Heart left ventricle (tissue), 16 donors: ENCODE measurements around the gene KRTAP3-1. TPM values are rescaled to one million over a fixed set of nuclear protein-coding genes. Genes with fewer than 3 reads are reported as not detected.

Source experiments
- ATAC-seq, 4 donors: fragments of 200-7000 bp; cut with Tn5 transposase; one replicate each; pipeline ENCODE4 v1.9.1; 2020 to 2022; ENCODE audit warnings: moderate library complexity in 4 of 4, mild to moderate bottlenecking in 3 of 4, moderate number of reproducible peaks in 1 of 4
- DNase-seq, 5 donors: peaks; one replicate each; pipeline ENCODE4 v3.0.0-alpha.2; 2020
- H3K27ac ChIP-seq, 12 donors: fragments of 200-600 bp; sonication (generic) in 4 of 12; one replicate each; pipeline versions ENCODE4 v1.5.0 to v1.8.0; 2016 to 2022; ENCODE audit warnings: mild to moderate bottlenecking in 2 of 12
- H3K27me3 ChIP-seq, 9 donors: fragments of 200-600 bp; sonication (generic) in 2 of 9; one replicate each; pipeline versions ENCODE4 v1.5.1 to v1.8.0; 2016 to 2022; ENCODE audit warnings: mild to moderate bottlenecking in 3 of 9
- H3K36me3 ChIP-seq, 9 donors: fragments of 200-600 bp; sonication (generic) in 2 of 9; one replicate each; pipeline versions ENCODE4 v1.5.0 to v1.8.0; 2018 to 2022; ENCODE audit warnings: mild to moderate bottlenecking in 2 of 9
- H3K4me1 ChIP-seq, 12 donors: fragments of 200-600 bp; sonication (generic) in 4 of 12; one replicate each; pipeline versions ENCODE4 v1.5.0 to v1.8.0; 2016 to 2022; ENCODE audit warnings: mild to moderate bottlenecking in 3 of 12
- H3K4me3 ChIP-seq, 12 donors: fragments of 200-600 bp; sonication (generic) in 4 of 12; one replicate each; pipeline versions ENCODE4 v1.5.0 to v1.8.0; 2017 to 2022; ENCODE audit warnings: mild to moderate bottlenecking in 9 of 12, moderate library complexity in 4 of 12
- H3K9me3 ChIP-seq, 12 donors: fragments of 200-600 bp; sonication (generic) in 4 of 12; one replicate each; pipeline versions ENCODE4 v1.5.0 to v1.8.0; 2016 to 2022; ENCODE audit warnings: mild to moderate bottlenecking in 1 of 12
- CTCF ChIP-seq, 12 donors: fragments of 200-600 bp; sonication (generic) in 4 of 12; IDR thresholded peaks; one replicate each; pipeline versions ENCODE4 v1.5.0 to v1.8.0; 2018 to 2022; ENCODE audit warnings: antibody characterized with exemption in 12 of 12, mild to moderate bottlenecking in 5 of 12
- POLR2A ChIP-seq, 2 donors: fragments of 450-650 bp; IDR thresholded peaks; one replicate each; pipeline ENCODE4 v1.6.1; 2017; ENCODE audit warnings: antibody characterized with exemption in 2 of 2, mild to moderate bottlenecking in 2 of 2, moderate library complexity in 2 of 2
- WGBS, 4 donors: extraction: QIAGEN DNeasy Blood & Tissue Kit in 2 of 4; methylation state at CpG; one replicate each; pipeline versions ENCODE4 v1.1.5 to v1.1.7; 2013 to 2018; 5-methylcytosine and 5-hydroxymethylcytosine counted together
- intact Hi-C, 10 donors: fragments of 100-400 bp; cut with DNase I; formaldehyde crosslinking; loops; one replicate each; pipeline versions ENCODE4 v1.11.1 to v1.14.2; 2022
- polyA plus RNA-seq, 2 donors: library from polyadenylated mRNA; stranded (reverse); fragments of 200-250 nt; gene quantifications; one replicate each; pipeline ENCODE4 v1.2.3, GENCODE V29; 2013
- total RNA-seq, 9 donors: library from RNA; depleted of rRNA in 2 of 9; stranded (reverse); fragments of >200 nt in 2 of 9; fragmentation: NEBNext Ultra II Directional in 3 of 9; extraction: Animal tissue kit (Norgen Biotek cat#: 25700) in 3 of 9; gene quantifications; one replicate each; pipeline versions ENCODE4 v1.1.0 to v1.2.4, GENCODE V29; 2016 to 2023
- donor health status: ischemic (EF 13 %, LVEDD 7.1; RV severe dilation, severe dysfunction).
- donor health status: healthy with polysubstance abuse.
- donor health status: DM: no; HTN: yes; CAD: no.
- donor health status: DM: no; HTN: no; CAD: no.
- donor health status: ischemic (EF 25% LVEDD 6.9; RV normal size, moderate dysfunction).
- donor health status: ischemic (EF 25% LVEDD 5.7; RV mildly dilated, moderate dysfunction).
- donor health status: healthy.
- donor health status: DM: yes; HTN: yes; CAD: no.
- donor health status: ischemic (EF 35%, LVEDD 5.7; RV mildly dilated, moderate dysfunction).
- donor health status: nonischemic (EF 11% LVEDD 7.7; RV severe dilation, severe dysfunction).
- donor health status: DM: yes; HTN: yes; CAD: no.
- donor health status: PGD.
- donor health status: ischemic (EF 29% LVEDD 5.4; RV normal size, mild dysfunction).
- donor health status: nonischemic (EF 23%, LVEDD 6.1; RV moderate dilation, normal function).

Gene KRTAP3-1
- total and polyA plus RNA-seq, 11 donors: not detected

- no peak for TF ChIP-seq POLR2A (IDR thresholded peaks at IDR 0.05)
- no peak for TF ChIP-seq CTCF (IDR thresholded peaks at IDR 0.05)
- Histone ChIP-seq H3K9me3 (no peaks in the 10 kb centered on the region), H3K4me3 (peak overlapping the region in 3 of 12 donors; percentile 11 to 28 (median 14)), H3K27me3 (peaks cover 0 to 13% (median 0%) of the 10 kb centered on the region in 9 donors), H3K27ac (no peak overlapping the region), H3K36me3 (no peaks in the 10 kb centered on the region), H3K4me1 (no peaks in the 10 kb centered on the region)
- WGBS, 4 donors: 25 to 46% (median 40%) methylated on average over 10 of the region's 10 CpGs
- DNase-seq (no peak), ATAC-seq (no peak)
- intact Hi-C loops: loop anchor here in 1 of 10 donors (5.0 kb wide), 1 partner anchor 52 kb away; no protein-coding TSS in a partner anchor
Observed at GRCh38 chr17:40960144-40960543, 48.8 kb downstream of the KRTAP3-1 start.

Other genes starting within 250 kb of the KRTAP3-1 start
Only the 30 nearest of the 37 such genes appear.
- gene KRT28, start 209.2 kb downstream of the KRTAP3-1 start, total RNA-seq: not detected
- gene KRT28, start 209.2 kb downstream of the KRTAP3-1 start, polyA plus RNA-seq: not detected
- gene KRT10, start 186.5 kb downstream of the KRTAP3-1 start, total RNA-seq: 10 to 100 TPM; 17.6 to 70.8 (median 50.1) TPM
- 10 to 100 TPM; 21.9 to 81.9 TPM for gene KRT10, start 186.5 kb downstream of the KRTAP3-1 start, polyA plus RNA-seq
- gene KRT12, start 141.9 kb downstream of the KRTAP3-1 start, total RNA-seq: not detected
- not detected for gene KRT12, start 141.9 kb downstream of the KRTAP3-1 start, polyA plus RNA-seq
- not detected for gene KRT20, start 123.9 kb downstream of the KRTAP3-1 start, total RNA-seq
- gene KRT20, start 123.9 kb downstream of the KRTAP3-1 start, polyA plus RNA-seq: under 1 TPM in 1 of 2 donors, not detected in 1; 0.12 TPM
- gene KRT23, start 71.5 kb downstream of the KRTAP3-1 start, total RNA-seq: under 1 TPM in 1 of 9 donors, not detected in 8; 0.16 TPM
- gene KRT23, start 71.5 kb downstream of the KRTAP3-1 start, polyA plus RNA-seq: not detected
- not detected for gene KRT39, start 42.2 kb downstream of the KRTAP3-1 start, total RNA-seq
- gene KRT39, start 42.2 kb downstream of the KRTAP3-1 start, polyA plus RNA-seq: not detected
- gene KRT40, start 24.8 kb downstream of the KRTAP3-1 start, total RNA-seq: not detected
- gene KRT40, start 24.8 kb downstream of the KRTAP3-1 start, polyA plus RNA-seq: not detected
- gene KRTAP3-3, start 15.0 kb downstream of the KRTAP3-1 start, total RNA-seq: not detected
- not detected for gene KRTAP3-3, start 15.0 kb downstream of the KRTAP3-1 start, polyA plus RNA-seq
- gene KRTAP3-2, start 9.2 kb downstream of the KRTAP3-1 start, total RNA-seq: not detected
- gene KRTAP3-2, start 9.2 kb downstream of the KRTAP3-1 start, polyA plus RNA-seq: not detected
- not detected for gene KRTAP1-5, start 18.1 kb upstream of the KRTAP3-1 start, total RNA-seq
- not detected for gene KRTAP1-5, start 18.1 kb upstream of the KRTAP3-1 start, polyA plus RNA-seq
- not detected for gene KRTAP1-4, start 21.1 kb upstream of the KRTAP3-1 start, total RNA-seq
- not detected for gene KRTAP1-4, start 21.1 kb upstream of the KRTAP3-1 start, polyA plus RNA-seq
- not detected for gene KRTAP1-3, start 25.7 kb upstream of the KRTAP3-1 start, total RNA-seq
- not detected for gene KRTAP1-3, start 25.7 kb upstream of the KRTAP3-1 start, polyA plus RNA-seq
- not detected for gene KRTAP1-1, start 32.3 kb upstream of the KRTAP3-1 start, total RNA-seq
- gene KRTAP1-1, start 32.3 kb upstream of the KRTAP3-1 start, polyA plus RNA-seq: not detected
- gene KRTAP2-1, start 38.2 kb upstream of the KRTAP3-1 start, total RNA-seq: not detected
- gene KRTAP2-1, start 38.2 kb upstream of the KRTAP3-1 start, polyA plus RNA-seq: not detected
- gene KRTAP2-2, start 46.1 kb upstream of the KRTAP3-1 start, total RNA-seq: not detected
- not detected for gene KRTAP2-2, start 46.1 kb upstream of the KRTAP3-1 start, polyA plus RNA-seq
- not detected for gene KRTAP2-3, start 51.0 kb upstream of the KRTAP3-1 start, total RNA-seq
- not detected for gene KRTAP2-3, start 51.0 kb upstream of the KRTAP3-1 start, polyA plus RNA-seq
- gene KRTAP2-4, start 56.8 kb upstream of the KRTAP3-1 start, total RNA-seq: not detected
- gene KRTAP2-4, start 56.8 kb upstream of the KRTAP3-1 start, polyA plus RNA-seq: not detected
- not detected for gene KRTAP4-7, start 75.0 kb upstream of the KRTAP3-1 start, total RNA-seq
- gene KRTAP4-7, start 75.0 kb upstream of the KRTAP3-1 start, polyA plus RNA-seq: not detected
- not detected for gene KRTAP4-8, start 89.0 kb upstream of the KRTAP3-1 start, total RNA-seq
- gene KRTAP4-8, start 89.0 kb upstream of the KRTAP3-1 start, polyA plus RNA-seq: not detected
- gene KRTAP4-16, start 93.1 kb upstream of the KRTAP3-1 start, total RNA-seq: not detected
- not detected for gene KRTAP4-16, start 93.1 kb upstream of the KRTAP3-1 start, polyA plus RNA-seq
- not detected for gene KRTAP4-9, start 96.3 kb upstream of the KRTAP3-1 start, total RNA-seq
- not detected for gene KRTAP4-9, start 96.3 kb upstream of the KRTAP3-1 start, polyA plus RNA-seq
- gene KRTAP4-11, start 109.2 kb upstream of the KRTAP3-1 start, total RNA-seq: not detected
- gene KRTAP4-11, start 109.2 kb upstream of the KRTAP3-1 start, polyA plus RNA-seq: not detected
- not detected for gene KRTAP4-12, start 115.1 kb upstream of the KRTAP3-1 start, total RNA-seq
- not detected for gene KRTAP4-12, start 115.1 kb upstream of the KRTAP3-1 start, polyA plus RNA-seq
- gene KRTAP4-6, start 131.4 kb upstream of the KRTAP3-1 start, total RNA-seq: not detected
- gene KRTAP4-6, start 131.4 kb upstream of the KRTAP3-1 start, polyA plus RNA-seq: not detected
- gene KRTAP4-5, start 140.7 kb upstream of the KRTAP3-1 start, total RNA-seq: not detected
- not detected for gene KRTAP4-5, start 140.7 kb upstream of the KRTAP3-1 start, polyA plus RNA-seq
- gene KRTAP4-4, start 151.6 kb upstream of the KRTAP3-1 start, total RNA-seq: not detected
- gene KRTAP4-4, start 151.6 kb upstream of the KRTAP3-1 start, polyA plus RNA-seq: not detected
- not detected for gene KRTAP4-3, start 159.1 kb upstream of the KRTAP3-1 start, total RNA-seq
- not detected for gene KRTAP4-3, start 159.1 kb upstream of the KRTAP3-1 start, polyA plus RNA-seq
- gene KRTAP4-2, start 169.1 kb upstream of the KRTAP3-1 start, total RNA-seq: not detected
- gene KRTAP4-2, start 169.1 kb upstream of the KRTAP3-1 start, polyA plus RNA-seq: not detected
- gene KRTAP4-1, start 175.8 kb upstream of the KRTAP3-1 start, total RNA-seq: not detected
- gene KRTAP4-1, start 175.8 kb upstream of the KRTAP3-1 start, polyA plus RNA-seq: not detected
- not detected for gene KRTAP9-1, start 180.8 kb upstream of the KRTAP3-1 start, total RNA-seq
- gene KRTAP9-1, start 180.8 kb upstream of the KRTAP3-1 start, polyA plus RNA-seq: not detected